ENCODE data around the gene MYLK2.

GRCh38 chr20:31857861-31858759, 39.0 kb downstream of the MYLK2 start:
- TF ChIP-seq TAF1 (IDR thresholded peaks at IDR 0.05; ENCODE audit: low read depth) = no peak
- no peak for TF ChIP-seq CTCF (IDR thresholded peaks at IDR 0.05; ENCODE audit: poor library complexity, severe bottlenecking)
- no peak for TF ChIP-seq POLR2AphosphoS5 (IDR thresholded peaks at IDR 0.05)
- no peak for TF ChIP-seq EP300 (conservative IDR thresholded peaks at IDR 0.05; ENCODE audit: poor library complexity, severe bottlenecking)
- no peak for TF ChIP-seq RAD21 (conservative IDR thresholded peaks at IDR 0.05)
- no peak for TF ChIP-seq EZH2 (IDR thresholded peaks at IDR 0.05; ENCODE audit: borderline replicate concordance, insufficient read depth, low read length, poor library complexity, severe bottlenecking)
- no peak for TF ChIP-seq MXI1 (conservative IDR thresholded peaks at IDR 0.05; ENCODE audit: poor library complexity, severe bottlenecking)
- no peak for TF ChIP-seq SMC3 (conservative IDR thresholded peaks at IDR 0.05; ENCODE audit: poor library complexity)

Data from neural cell (in vitro differentiated cells).